Measurements from ENCODE around the gene PLEKHJ1. TPM values are rescaled to one million over a fixed set of nuclear protein-coding genes. Genes with fewer than 3 reads are reported as not detected.

The PLEKHJ1 gene
- total and polyA plus RNA-seq, 2 of the 13 experiments (the other 11 are each of a cell fraction or from before 2014, with no cell fraction given), result 70.5 to 130 TPM

- TF ChIP-seq ZNF432 (CRISPR knock-in tag; IDR thresholded peaks at IDR 0.05; ENCODE audit: borderline replicate concordance), result no peak
- TF ChIP-seq ZNF687 (CRISPR knock-in tag; IDR thresholded peaks at IDR 0.05), result peak; percentile 95
- TF ChIP-seq KLF6 (CRISPR knock-in tag; IDR thresholded peaks at IDR 0.05), result peak; percentile 46; the same call in 1 of the 2 replicates
- TF ChIP-seq FOXM1 (CRISPR knock-in tag; IDR thresholded peaks at IDR 0.05), result no peak
- TF ChIP-seq, protein P1, sequence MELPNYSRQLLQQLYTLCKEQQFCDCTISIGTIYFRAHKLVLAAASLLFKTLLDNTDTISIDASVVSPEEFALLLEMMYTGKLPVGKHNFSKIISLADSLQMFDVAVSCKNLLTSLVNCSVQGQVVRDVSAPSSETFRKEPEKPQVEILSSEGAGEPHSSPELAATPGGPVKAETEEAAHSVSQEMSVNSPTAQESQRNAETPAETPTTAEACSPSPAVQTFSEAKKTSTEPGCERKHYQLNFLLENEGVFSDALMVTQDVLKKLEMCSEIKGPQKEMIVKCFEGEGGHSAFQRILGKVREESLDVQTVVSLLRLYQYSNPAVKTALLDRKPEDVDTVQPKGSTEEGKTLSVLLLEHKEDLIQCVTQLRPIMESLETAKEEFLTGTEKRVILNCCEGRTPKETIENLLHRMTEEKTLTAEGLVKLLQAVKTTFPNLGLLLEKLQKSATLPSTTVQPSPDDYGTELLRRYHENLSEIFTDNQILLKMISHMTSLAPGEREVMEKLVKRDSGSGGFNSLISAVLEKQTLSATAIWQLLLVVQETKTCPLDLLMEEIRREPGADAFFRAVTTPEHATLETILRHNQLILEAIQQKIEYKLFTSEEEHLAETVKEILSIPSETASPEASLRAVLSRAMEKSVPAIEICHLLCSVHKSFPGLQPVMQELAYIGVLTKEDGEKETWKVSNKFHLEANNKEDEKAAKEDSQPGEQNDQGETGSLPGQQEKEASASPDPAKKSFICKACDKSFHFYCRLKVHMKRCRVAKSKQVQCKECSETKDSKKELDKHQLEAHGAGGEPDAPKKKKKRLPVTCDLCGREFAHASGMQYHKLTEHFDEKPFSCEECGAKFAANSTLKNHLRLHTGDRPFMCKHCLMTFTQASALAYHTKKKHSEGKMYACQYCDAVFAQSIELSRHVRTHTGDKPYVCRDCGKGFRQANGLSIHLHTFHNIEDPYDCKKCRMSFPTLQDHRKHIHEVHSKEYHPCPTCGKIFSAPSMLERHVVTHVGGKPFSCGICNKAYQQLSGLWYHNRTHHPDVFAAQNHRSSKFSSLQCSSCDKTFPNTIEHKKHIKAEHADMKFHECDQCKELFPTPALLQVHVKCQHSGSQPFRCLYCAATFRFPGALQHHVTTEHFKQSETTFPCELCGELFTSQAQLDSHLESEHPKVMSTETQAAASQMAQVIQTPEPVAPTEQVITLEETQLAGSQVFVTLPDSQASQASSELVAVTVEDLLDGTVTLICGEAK (IDR thresholded peaks at IDR 0.05), result peak; percentile 75
- TF ChIP-seq, protein P1 (CRISPR knock-in tag; IDR thresholded peaks at IDR 0.05), result no peak; the same call in 1 of the 2 replicates
- 0 out of 2 replicates have a peak, but pooled peaks have one; percentile 29 for TF ChIP-seq ZNF709 (CRISPR knock-in tag; IDR thresholded peaks at IDR 0.05)
- no peak for TF ChIP-seq ZNF761 (CRISPR knock-in tag; conservative IDR thresholded peaks at IDR 0.05)
- peak; percentile 87 for TF ChIP-seq PHF21A (CRISPR knock-in tag; IDR thresholded peaks at IDR 0.05)
- no peak for TF ChIP-seq FOXJ3 (CRISPR knock-in tag; IDR thresholded peaks at IDR 0.05; ENCODE audit: borderline replicate concordance)
- TF ChIP-seq HIVEP1 (CRISPR knock-in tag; IDR thresholded peaks at IDR 0.05), result peak; percentile 82
- TF ChIP-seq THRA (CRISPR knock-in tag; IDR thresholded peaks at IDR 0.05; ENCODE audit: borderline replicate concordance), result peak; percentile 58; the same call in 1 of the 2 replicates
- peak; percentile 60; the same call in 1 of the 2 replicates for TF ChIP-seq ZFY (CRISPR knock-in tag; IDR thresholded peaks at IDR 0.05)
- peak; percentile 54; the same call in 1 of the 2 replicates for TF ChIP-seq FOSL2 (CRISPR knock-in tag; IDR thresholded peaks at IDR 0.05)
- no peak for TF ChIP-seq SP5 (CRISPR knock-in tag; IDR thresholded peaks at IDR 0.05; ENCODE audit: borderline replicate concordance, low read depth)
Observed at GRCh38 chr19:2273356-2274184, 37.4 kb upstream of the PLEKHJ1 start (continued).
